Breast epithelium (tissue), 4 donors: Measurements from ENCODE around the gene STYK1. TPM values are rescaled to one million over a fixed set of nuclear protein-coding genes. Genes with fewer than 3 reads are reported as not detected.

ENCODE experiments used
- DNase-seq, 2 donors: peaks; one replicate each; pipeline ENCODE4 v3.0.0-alpha.2; 2019; ENCODE audit warnings: low spot score in 2 of 2
- H3K27ac ChIP-seq, 2 donors: fragments of 200-600 bp; sonication (generic) in 1 of 2; one replicate each; pipeline ENCODE4 v1.5.1; 2016 to 2019; ENCODE audit warnings: mild to moderate bottlenecking in 1 of 2
- H3K27me3 ChIP-seq, 2 donors: fragments of 200-600 bp; sonication (generic) in 1 of 2; one replicate each; pipeline versions ENCODE4 v1.5.1 to v1.6.0; 2017 to 2019; ENCODE audit warnings: control low read depth in 1 of 2, mild to moderate bottlenecking in 1 of 2
- H3K36me3 ChIP-seq: fragments of 200-600 bp; one replicate; pipeline ENCODE4 v1.5.1; 2019
- H3K4me1 ChIP-seq, 2 donors: fragments of 200-600 bp; sonication (generic); one replicate each; pipeline ENCODE4 v1.5.1; 2016 to 2019; ENCODE audit warnings: control low read depth in 1 of 2
- H3K4me3 ChIP-seq, 3 donors: fragments of 200-600 bp; sonication (generic); 1 replicate in 2 of 3; 2 replicates in 1 of 3; pipeline ENCODE4 v1.5.1; 2016 to 2019; ENCODE audit warnings: mild to moderate bottlenecking in 3 of 3, moderate library complexity in 2 of 3
- H3K9me3 ChIP-seq, 2 donors: fragments of 200-600 bp; sonication (generic) in 1 of 2; one replicate each; pipeline ENCODE4 v1.5.1; 2016 to 2019; ENCODE audit warnings: control low read depth in 1 of 2
- POLR2A ChIP-seq: fragments of 450-650 bp; IDR thresholded peaks from one replicate; pipeline ENCODE4 v1.6.1; 2016; ENCODE audit warnings: antibody characterized with exemption, mild to moderate bottlenecking, moderate library complexity
- POLR2AphosphoS5 ChIP-seq, 3 donors: sonication (generic); formaldehyde crosslinking; IDR thresholded peaks; one replicate each; pipeline ENCODE4 v1.6.1; 2017; ENCODE audit warnings: antibody characterized with exemption in 3 of 3
- intact Hi-C: fragments of 100-400 bp; cut with DNase I; formaldehyde crosslinking; loops from one replicate; pipeline ENCODE4 v1.15.1; 2023; ENCODE audit warnings: low total_unique reads
- total RNA-seq, 3 donors: library from RNA; depleted of rRNA; stranded (reverse); fragments of >200 nt; gene quantifications; one replicate each; pipeline ENCODE4 v1.1.0, GENCODE V29; 2016
- TF ChIP-seq, protein P1 (sequence below), 3 donors: fragments of 450-650 bp; IDR thresholded peaks; one replicate each; pipeline ENCODE4 v1.5.1; 2016 to 2017; ENCODE audit warnings: antibody characterized with exemption in 3 of 3, mild to moderate bottlenecking in 3 of 3, moderate library complexity in 3 of 3

Gene STYK1
- total RNA-seq, 3 donors from 2014 or later: 0.32 to 4.9 (median 3.5) TPM

DNA sequence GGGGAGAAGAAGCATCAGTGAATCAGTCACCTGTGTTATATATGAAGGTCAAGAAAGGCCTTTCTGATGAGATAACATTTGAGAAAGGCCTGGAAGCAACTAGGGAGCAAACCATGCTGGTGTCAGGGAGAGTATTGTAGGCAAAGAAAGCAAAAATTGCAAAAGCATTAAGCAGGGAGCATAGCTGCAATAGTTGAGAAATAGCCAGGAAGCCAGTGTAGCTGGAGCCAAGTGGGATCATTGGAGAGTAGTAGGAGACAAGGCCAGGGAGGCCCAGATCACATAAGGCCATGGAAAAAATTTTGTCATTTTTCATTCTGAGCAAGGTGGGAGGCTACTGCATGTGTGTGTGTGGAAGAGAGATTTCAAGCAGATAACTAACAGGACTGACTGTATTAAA, 41.6 kb downstream of the STYK1 start:
- TF ChIP-seq, protein P1, sequence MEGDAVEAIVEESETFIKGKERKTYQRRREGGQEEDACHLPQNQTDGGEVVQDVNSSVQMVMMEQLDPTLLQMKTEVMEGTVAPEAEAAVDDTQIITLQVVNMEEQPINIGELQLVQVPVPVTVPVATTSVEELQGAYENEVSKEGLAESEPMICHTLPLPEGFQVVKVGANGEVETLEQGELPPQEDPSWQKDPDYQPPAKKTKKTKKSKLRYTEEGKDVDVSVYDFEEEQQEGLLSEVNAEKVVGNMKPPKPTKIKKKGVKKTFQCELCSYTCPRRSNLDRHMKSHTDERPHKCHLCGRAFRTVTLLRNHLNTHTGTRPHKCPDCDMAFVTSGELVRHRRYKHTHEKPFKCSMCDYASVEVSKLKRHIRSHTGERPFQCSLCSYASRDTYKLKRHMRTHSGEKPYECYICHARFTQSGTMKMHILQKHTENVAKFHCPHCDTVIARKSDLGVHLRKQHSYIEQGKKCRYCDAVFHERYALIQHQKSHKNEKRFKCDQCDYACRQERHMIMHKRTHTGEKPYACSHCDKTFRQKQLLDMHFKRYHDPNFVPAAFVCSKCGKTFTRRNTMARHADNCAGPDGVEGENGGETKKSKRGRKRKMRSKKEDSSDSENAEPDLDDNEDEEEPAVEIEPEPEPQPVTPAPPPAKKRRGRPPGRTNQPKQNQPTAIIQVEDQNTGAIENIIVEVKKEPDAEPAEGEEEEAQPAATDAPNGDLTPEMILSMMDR (IDR thresholded peaks at IDR 0.05): no peak
- TF ChIP-seq POLR2AphosphoS5 (IDR thresholded peaks at IDR 0.05) (no peak), POLR2A (no peak)
- H3K4me3 ChIP-seq: no peak overlapping the region
- intact Hi-C loops: no loop called here
- H3K36me3 ChIP-seq: no peaks in the 10 kb centered on the region
- DNase-seq: no peak
- no peaks in the 10 kb centered on the region for H3K4me1 ChIP-seq
- no peak overlapping the region for H3K27ac ChIP-seq
- no peaks in the 10 kb centered on the region for H3K9me3 ChIP-seq
- H3K27me3 ChIP-seq: no peaks in the 10 kb centered on the region

DNA sequence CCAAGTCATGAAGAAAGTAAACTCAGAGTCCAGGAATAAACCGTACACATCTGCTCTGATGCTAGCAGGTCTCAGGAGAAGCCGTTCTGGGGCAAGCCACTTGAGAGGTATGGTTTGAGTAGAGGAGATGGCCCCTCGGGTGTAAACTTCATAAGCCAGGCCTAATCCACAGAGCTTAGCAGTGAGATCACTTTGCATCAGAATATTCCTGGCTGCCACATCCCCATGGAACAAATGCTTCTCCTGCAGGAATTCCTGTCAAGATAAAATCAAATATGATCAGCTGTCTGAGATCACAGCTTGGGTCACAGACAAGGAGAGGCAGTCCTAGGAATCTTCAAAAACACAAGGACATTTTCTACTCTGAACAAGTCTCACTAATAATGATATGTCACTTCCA, 49.2 kb downstream of the STYK1 start:
- intact Hi-C loops: no loop called here

DNA sequence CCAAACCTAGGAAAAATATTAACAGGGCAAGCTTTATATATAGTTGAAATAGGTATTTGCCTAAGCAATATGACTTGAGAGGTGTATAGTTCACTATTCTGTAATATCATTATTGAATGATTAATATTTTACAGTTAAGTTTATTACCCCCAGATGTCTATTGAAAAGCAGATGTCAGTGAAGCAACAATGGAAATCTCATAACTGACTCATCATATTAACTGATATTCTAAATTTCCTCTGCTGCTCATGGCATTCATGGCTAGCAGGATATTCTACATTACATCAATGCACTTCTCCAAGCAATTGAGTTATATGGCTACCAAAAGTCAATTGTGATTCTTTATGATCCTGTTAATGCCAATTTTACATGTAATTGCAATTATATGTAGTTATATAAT, 50.7 kb downstream of the STYK1 start:
- H3K4me3 ChIP-seq: no peak overlapping the region
- no peak overlapping the region for H3K27ac ChIP-seq
- no peaks in the 10 kb centered on the region for H3K4me1 ChIP-seq
- intact Hi-C loops: no loop called here
- TF ChIP-seq POLR2A (no peak), POLR2AphosphoS5 (IDR thresholded peaks at IDR 0.05) (no peak)
- TF ChIP-seq, protein P1 (IDR thresholded peaks at IDR 0.05): no peak
- H3K36me3 ChIP-seq: no peaks in the 10 kb centered on the region
- no peak for DNase-seq
- H3K9me3 ChIP-seq: no peaks in the 10 kb centered on the region
- no peaks in the 10 kb centered on the region for H3K27me3 ChIP-seq

More for the DNA sequence above, 49.2 kb downstream of the STYK1 start:
- DNase-seq: no peak
- no peaks in the 10 kb centered on the region for H3K4me1 ChIP-seq
- TF ChIP-seq POLR2AphosphoS5 (IDR thresholded peaks at IDR 0.05) (no peak), POLR2A (no peak)
- TF ChIP-seq, protein P1 (IDR thresholded peaks at IDR 0.05): no peak
- H3K36me3 ChIP-seq: no peaks in the 10 kb centered on the region
- no peaks in the 10 kb centered on the region for H3K27me3 ChIP-seq
- H3K9me3 ChIP-seq: no peaks in the 10 kb centered on the region
- H3K27ac ChIP-seq: no peak overlapping the region
- H3K4me3 ChIP-seq: no peak overlapping the region

DNA sequence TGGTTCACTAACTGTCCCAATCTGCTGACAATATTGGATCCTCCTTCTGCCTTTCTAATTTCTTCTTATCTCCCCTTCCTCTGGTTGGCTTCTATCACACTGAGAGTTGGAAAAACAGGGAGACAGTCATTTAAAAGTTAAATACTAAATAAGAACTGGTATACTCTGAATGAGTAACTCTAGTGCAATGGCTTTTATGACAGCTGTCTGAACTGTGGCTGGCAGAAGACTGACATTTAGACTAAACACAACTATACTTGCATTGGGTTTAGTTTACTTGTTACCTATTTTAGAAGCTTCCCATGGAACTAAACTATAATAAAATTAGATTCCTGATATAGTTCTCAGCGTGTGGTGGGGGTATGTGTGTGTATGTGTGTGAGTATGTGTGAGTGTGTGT, 52.6 kb downstream of the STYK1 start:
- H3K4me3 ChIP-seq: no peak overlapping the region
- H3K27me3 ChIP-seq: no peaks in the 10 kb centered on the region
- TF ChIP-seq POLR2A: no peak
- TF ChIP-seq POLR2AphosphoS5 (IDR thresholded peaks at IDR 0.05): no peak
- TF ChIP-seq, protein P1 (IDR thresholded peaks at IDR 0.05): no peak
- no peaks in the 10 kb centered on the region for H3K36me3 ChIP-seq
- no peaks in the 10 kb centered on the region for H3K4me1 ChIP-seq
- no peaks in the 10 kb centered on the region for H3K9me3 ChIP-seq
- no peak overlapping the region for H3K27ac ChIP-seq
- DNase-seq: no peak
- intact Hi-C loops: no loop called here

DNA sequence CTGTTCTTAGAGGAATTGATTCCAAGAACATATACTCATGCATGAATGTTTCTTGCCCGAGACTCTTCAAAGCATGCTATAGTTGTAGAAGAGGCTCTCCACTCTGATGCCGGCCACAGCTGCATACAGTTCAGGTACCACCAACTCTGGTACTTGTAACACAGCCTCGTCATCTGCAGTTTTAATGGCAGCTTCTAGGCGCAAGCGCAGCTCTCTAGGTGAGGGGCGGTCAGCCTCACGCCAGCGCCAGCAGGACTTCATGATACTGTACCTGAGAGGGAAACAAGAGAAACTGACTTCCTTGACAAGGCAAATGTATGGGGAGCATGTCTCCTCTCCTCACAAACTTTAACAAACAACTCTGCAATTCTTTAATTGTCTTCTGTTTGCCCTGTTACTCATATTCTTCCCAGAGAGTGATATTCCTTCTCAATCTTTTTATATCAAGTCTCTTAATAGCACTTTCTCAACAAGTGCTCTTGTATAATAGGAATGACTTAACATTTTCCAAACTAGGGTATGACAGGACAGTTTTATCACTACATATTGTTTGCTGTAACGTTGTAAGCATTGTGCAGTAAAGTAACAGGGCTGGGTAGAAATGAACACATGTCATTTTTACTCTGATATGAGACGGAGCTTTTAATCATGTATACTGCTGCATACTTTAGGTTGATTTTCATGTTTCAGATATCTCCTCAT, 53.6 kb downstream of the STYK1 start:
- DNase-seq: no peak
- H3K4me3 ChIP-seq: no peak overlapping the region
- intact Hi-C loops: no loop called here
- H3K4me1 ChIP-seq: no peaks in the 10 kb centered on the region
- H3K27ac ChIP-seq: no peak overlapping the region
- H3K36me3 ChIP-seq: no peaks in the 10 kb centered on the region
- no peaks in the 10 kb centered on the region for H3K27me3 ChIP-seq
- no peak for TF ChIP-seq POLR2AphosphoS5 (IDR thresholded peaks at IDR 0.05)
- no peak for TF ChIP-seq POLR2A
- TF ChIP-seq, protein P1 (IDR thresholded peaks at IDR 0.05): no peak
- no peaks in the 10 kb centered on the region for H3K9me3 ChIP-seq
